ENCODE data around the gene RFX4.

DNA sequence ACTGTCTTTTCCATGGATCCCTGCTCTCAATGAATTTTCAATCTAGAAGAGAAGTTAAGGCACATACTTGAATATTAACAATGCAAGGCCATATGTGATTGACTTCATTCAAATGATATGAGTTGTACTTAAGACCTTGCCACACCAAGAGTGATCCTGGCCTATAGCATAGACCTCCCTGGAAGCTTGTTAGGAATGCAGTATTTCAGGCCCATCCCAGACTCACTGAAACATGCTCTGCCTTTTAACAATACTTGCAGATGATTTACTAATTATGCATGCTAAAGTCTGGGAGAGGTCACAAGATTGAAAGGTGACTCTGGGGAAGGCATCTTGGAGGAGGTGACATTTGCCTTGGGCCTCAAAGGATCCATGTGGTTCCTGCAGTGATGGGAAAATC is 43.2 kb downstream of the RFX4 start:
- TF ChIP-seq, protein P1, sequence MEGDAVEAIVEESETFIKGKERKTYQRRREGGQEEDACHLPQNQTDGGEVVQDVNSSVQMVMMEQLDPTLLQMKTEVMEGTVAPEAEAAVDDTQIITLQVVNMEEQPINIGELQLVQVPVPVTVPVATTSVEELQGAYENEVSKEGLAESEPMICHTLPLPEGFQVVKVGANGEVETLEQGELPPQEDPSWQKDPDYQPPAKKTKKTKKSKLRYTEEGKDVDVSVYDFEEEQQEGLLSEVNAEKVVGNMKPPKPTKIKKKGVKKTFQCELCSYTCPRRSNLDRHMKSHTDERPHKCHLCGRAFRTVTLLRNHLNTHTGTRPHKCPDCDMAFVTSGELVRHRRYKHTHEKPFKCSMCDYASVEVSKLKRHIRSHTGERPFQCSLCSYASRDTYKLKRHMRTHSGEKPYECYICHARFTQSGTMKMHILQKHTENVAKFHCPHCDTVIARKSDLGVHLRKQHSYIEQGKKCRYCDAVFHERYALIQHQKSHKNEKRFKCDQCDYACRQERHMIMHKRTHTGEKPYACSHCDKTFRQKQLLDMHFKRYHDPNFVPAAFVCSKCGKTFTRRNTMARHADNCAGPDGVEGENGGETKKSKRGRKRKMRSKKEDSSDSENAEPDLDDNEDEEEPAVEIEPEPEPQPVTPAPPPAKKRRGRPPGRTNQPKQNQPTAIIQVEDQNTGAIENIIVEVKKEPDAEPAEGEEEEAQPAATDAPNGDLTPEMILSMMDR (optimal IDR thresholded peaks at IDR 0.05 in 1 of 3, IDR thresholded peaks at IDR 0.05 in 1 of 3, conservative IDR thresholded peaks at IDR 0.05 in 1 of 3; ENCODE audit: extremely low read depth in 1 of 3, insufficient read depth in 2 of 3, low read length in 3 of 3) = no peak
- TF ChIP-seq EZH2 (IDR thresholded peaks at IDR 0.05; ENCODE audit: low read length) = no peak

Data from keratinocyte (primary cell).